NCI-H345 treated with DMSO at 0.1 percent for 48 hours (cell line): Measurements from ENCODE around the gene TMEM151B.

Source experiments
- DNase-seq: peaks from one replicate; lab custom pipeline; 2025; ENCODE audit not compliant: unreplicated experiment; lab: John Stamatoyannopoulos, UW

Gene TMEM151B

GRCh38 chr6:44277763-44278162, 7.5 kb downstream of the TMEM151B start:
- no peak for DNase-seq

- no peak for DNase-seq
These were observed 8.1 kb downstream of the TMEM151B start for GRCh38 chr6:44278315-44278714.

- no peak for DNase-seq
These were observed 8.8 kb downstream of the TMEM151B start for GRCh38 chr6:44278774-44279697.

GRCh38 chr6:44284121-44284520, 13.9 kb downstream of the TMEM151B start:
- no peak for DNase-seq

- DNase-seq = no peak
These were observed 14.6 kb downstream of the TMEM151B start for GRCh38 chr6:44284867-44285266.

- DNase-seq = no peak
These were observed 15.5 kb downstream of the TMEM151B start for GRCh38 chr6:44285552-44286284.

- DNase-seq = no peak
These were observed 16.0 kb downstream of the TMEM151B start for GRCh38 chr6:44286285-44286565.

GRCh38 chr6:44286747-44287146, 16.5 kb downstream of the TMEM151B start:
- DNase-seq = no peak

- DNase-seq = no peak
These were observed 19.5 kb downstream of the TMEM151B start for GRCh38 chr6:44289726-44290260.

GRCh38 chr6:44291841-44292240, 21.6 kb downstream of the TMEM151B start:
- DNase-seq = no peak

- DNase-seq = no peak
These were observed 22.6 kb downstream of the TMEM151B start for GRCh38 chr6:44292661-44293365.

- no peak for DNase-seq
These were observed 24.9 kb downstream of the TMEM151B start for GRCh38 chr6:44294832-44295791.

- DNase-seq = peak; percentile 33
These were observed 27.1 kb downstream of the TMEM151B start for GRCh38 chr6:44297063-44298038.

- DNase-seq = no peak
These were observed 28.0 kb downstream of the TMEM151B start for GRCh38 chr6:44298055-44298803.

GRCh38 chr6:44298864-44299263, 28.6 kb downstream of the TMEM151B start:
- DNase-seq = no peak

- DNase-seq = no peak
These were observed 30.1 kb downstream of the TMEM151B start for GRCh38 chr6:44300292-44300823.

GRCh38 chr6:44301106-44301505, 30.9 kb downstream of the TMEM151B start:
- no peak for DNase-seq
